B cell (primary cell): ENCODE results near the gene RBM33.

Experiments
- EZH2 ChIP-seq: IDR thresholded peaks from 2 replicates; pipeline ENCODE4 v1.6.1; 2012; ENCODE audit warnings: borderline replicate concordance, low read depth, mild to moderate bottlenecking, moderate library complexity, low read length; ENCODE audit not compliant: insufficient read depth, poor library complexity, severe bottlenecking
- TF ChIP-seq, protein P1 (sequence below): fragments of 200-600 bp; IDR thresholded peaks from one replicate; pipeline ENCODE4 v1.8.0; 2022; ENCODE audit warnings: antibody characterized with exemption, mild to moderate bottlenecking

DNA sequence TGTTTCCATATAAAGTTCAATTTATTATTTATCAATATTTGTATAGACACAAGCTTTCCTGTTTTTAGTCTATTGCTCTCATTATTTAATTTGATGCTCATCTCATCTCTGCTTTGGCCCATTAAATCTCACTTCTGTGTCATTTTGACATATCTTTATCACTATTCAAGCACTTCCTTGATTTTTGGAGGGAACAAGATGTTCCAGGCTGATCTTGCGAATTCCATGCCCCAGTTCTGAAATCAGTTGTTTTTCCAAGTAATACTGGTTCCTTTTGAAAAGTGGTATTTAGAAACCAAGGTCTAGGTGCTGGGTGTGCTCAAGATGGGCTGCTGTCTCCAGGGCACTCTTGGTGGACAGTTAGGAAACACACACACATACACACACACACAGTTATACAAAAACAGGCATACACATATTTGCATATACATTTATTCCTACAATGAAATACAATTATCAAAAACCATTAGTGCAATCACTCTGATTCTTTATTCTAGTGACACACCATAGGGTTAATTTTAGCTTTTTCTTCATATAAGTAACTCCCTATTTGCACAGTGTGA is 4.4 kb upstream of the RBM33 start:
- TF ChIP-seq, protein P1, sequence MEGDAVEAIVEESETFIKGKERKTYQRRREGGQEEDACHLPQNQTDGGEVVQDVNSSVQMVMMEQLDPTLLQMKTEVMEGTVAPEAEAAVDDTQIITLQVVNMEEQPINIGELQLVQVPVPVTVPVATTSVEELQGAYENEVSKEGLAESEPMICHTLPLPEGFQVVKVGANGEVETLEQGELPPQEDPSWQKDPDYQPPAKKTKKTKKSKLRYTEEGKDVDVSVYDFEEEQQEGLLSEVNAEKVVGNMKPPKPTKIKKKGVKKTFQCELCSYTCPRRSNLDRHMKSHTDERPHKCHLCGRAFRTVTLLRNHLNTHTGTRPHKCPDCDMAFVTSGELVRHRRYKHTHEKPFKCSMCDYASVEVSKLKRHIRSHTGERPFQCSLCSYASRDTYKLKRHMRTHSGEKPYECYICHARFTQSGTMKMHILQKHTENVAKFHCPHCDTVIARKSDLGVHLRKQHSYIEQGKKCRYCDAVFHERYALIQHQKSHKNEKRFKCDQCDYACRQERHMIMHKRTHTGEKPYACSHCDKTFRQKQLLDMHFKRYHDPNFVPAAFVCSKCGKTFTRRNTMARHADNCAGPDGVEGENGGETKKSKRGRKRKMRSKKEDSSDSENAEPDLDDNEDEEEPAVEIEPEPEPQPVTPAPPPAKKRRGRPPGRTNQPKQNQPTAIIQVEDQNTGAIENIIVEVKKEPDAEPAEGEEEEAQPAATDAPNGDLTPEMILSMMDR: no peak
- TF ChIP-seq EZH2: no peak
